ENCODE measurements around the gene IGF1R.

DNA sequence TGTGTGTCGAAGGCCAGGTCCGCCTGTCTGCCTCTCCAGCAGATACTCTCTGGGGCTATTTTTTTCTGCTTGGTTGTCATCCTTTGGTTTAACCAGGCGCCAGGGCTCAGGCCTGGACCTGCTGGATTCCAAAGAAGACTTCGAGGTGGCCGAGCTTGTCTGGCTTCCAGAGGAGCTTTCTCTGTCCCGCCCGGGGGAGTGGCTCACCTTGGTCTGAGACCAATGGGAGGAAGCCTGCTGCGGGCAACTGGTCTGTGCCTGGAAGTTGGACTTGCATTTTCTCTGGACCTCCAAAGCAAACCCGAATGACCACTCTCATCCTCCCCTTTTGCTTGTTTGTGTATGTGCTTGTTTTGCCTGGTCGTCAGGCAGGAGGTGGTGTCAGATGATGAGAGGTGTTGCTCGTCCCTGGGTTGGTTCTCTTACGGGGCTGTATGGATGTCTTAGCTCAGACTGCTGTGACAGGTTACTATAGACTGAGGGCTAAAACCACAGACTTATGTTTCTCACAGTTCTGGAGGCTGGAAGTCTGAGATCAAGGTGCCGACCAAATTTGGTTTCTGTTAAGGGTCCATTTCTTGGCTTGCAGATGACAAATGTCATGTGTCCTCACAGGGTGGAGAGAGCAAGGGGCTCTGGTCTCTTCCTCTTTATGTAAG lies 19.3 kb downstream of the IGF1R start:
- no peak for TF ChIP-seq CTCF (conservative IDR thresholded peaks at IDR 0.05)
- TF ChIP-seq ZFX (IDR thresholded peaks at IDR 0.05) = no peak
